GM12878 (cell line): ENCODE data around the gene VPS29. TPM values are rescaled to one million over a fixed set of nuclear protein-coding genes. Genes with fewer than 3 reads are reported as not detected.
A peak's percentile ranks its signal among the peaks of the same experiment; 100 is the strongest.

Source experiments
- ATF3 ChIP-seq: IDR thresholded peaks from 2 replicates; pipeline ENCODE4 v1.6.1; 2011; ENCODE audit warnings: low read depth, mild to moderate bottlenecking, low read length, moderate library complexity, borderline replicate concordance; ENCODE audit errors: extremely low read depth
- BACH1 ChIP-seq: fragments of 450-650 bp; IDR thresholded peaks from 2 replicates; pipeline ENCODE4 v1.6.1; 2017; ENCODE audit warnings: mild to moderate bottlenecking, borderline replicate concordance
- BMI1 ChIP-seq: fragments of 450-650 bp; IDR thresholded peaks from 2 replicates; pipeline ENCODE4 v1.6.1; 2016; ENCODE audit warnings: mild to moderate bottlenecking, moderate library complexity, borderline replicate concordance
- BRCA1 ChIP-seq: IDR thresholded peaks from 2 replicates; pipeline ENCODE4 v1.6.1; 2011; ENCODE audit warnings: low read depth, low read length, improper control_type of control experiment
- CBFB ChIP-seq: IDR thresholded peaks from 2 replicates; pipeline ENCODE4 v1.6.1; 2016; ENCODE audit warnings: antibody characterized with exemption, low read depth
- E4F1 ChIP-seq: fragments of 450-650 bp; IDR thresholded peaks from 2 replicates; pipeline ENCODE4 v1.6.1; 2018; ENCODE audit warnings: borderline replicate concordance, mild to moderate bottlenecking; ENCODE audit not compliant: partially characterized antibody
- IRF3 ChIP-seq: fragments of 450-650 bp; IDR thresholded peaks from 2 replicates; pipeline ENCODE4 v1.6.1; 2014; ENCODE audit warnings: mild to moderate bottlenecking
- IRF5 ChIP-seq: fragments of 450-650 bp; IDR thresholded peaks from 2 replicates; pipeline ENCODE4 v1.6.1; 2017; ENCODE audit warnings: borderline replicate concordance
- JUND ChIP-seq: IDR thresholded peaks from 2 replicates; pipeline ENCODE4 v1.6.1; 2012; ENCODE audit warnings: low read depth, mild to moderate bottlenecking, low read length, improper control_type of control experiment, moderate library complexity
- KAT2A ChIP-seq: conservative IDR thresholded peaks from 2 replicates; pipeline ENCODE4 v1.6.1; 2011; ENCODE audit warnings: low read depth, low read length; ENCODE audit not compliant: control insufficient read depth
- MEF2B ChIP-seq: fragments of 450-650 bp; IDR thresholded peaks from 2 replicates; pipeline ENCODE4 v1.6.1; 2018; ENCODE audit warnings: mild to moderate bottlenecking, moderate library complexity; ENCODE audit not compliant: partially characterized antibody, poor library complexity, severe bottlenecking
- MXI1 ChIP-seq: fragments of 150-350 bp; IDR thresholded peaks from 2 replicates; pipeline ENCODE4 v1.6.1; 2011; ENCODE audit warnings: low read depth, mild to moderate bottlenecking, inconsistent platforms, low read length, improper control_type of control experiment
- NBN ChIP-seq: fragments of 450-650 bp; IDR thresholded peaks from 2 replicates; pipeline ENCODE4 v1.6.1; 2016
- NFXL1 ChIP-seq: fragments of 450-650 bp; IDR thresholded peaks from 2 replicates; pipeline ENCODE4 v1.6.1; 2017; ENCODE audit warnings: antibody characterized with exemption, mild to moderate bottlenecking, borderline replicate concordance
- NFYB ChIP-seq: IDR thresholded peaks from 2 replicates; pipeline ENCODE4 v1.6.1; 2011; ENCODE audit warnings: low read depth, mild to moderate bottlenecking, low read length, improper control_type of control experiment, moderate library complexity; ENCODE audit not compliant: insufficient read depth
- NRF1 ChIP-seq: conservative IDR thresholded peaks from 2 replicates; pipeline ENCODE4 v1.6.1; 2011; ENCODE audit warnings: mild to moderate bottlenecking, low read depth, low read length, improper control_type of control experiment
- PKNOX1 ChIP-seq: fragments of 450-650 bp; IDR thresholded peaks from 2 replicates; pipeline ENCODE4 v1.6.1; 2016; ENCODE audit warnings: mild to moderate bottlenecking
- RAD21 ChIP-seq: IDR thresholded peaks from 2 replicates; pipeline ENCODE4 v1.6.1; 2011; ENCODE audit warnings: mild to moderate bottlenecking, low read depth, low read length, moderate library complexity; ENCODE audit not compliant: insufficient read depth
- SREBF1 ChIP-seq: IDR thresholded peaks from 2 replicates; pipeline ENCODE4 v1.6.1; 2012; ENCODE audit warnings: mild to moderate bottlenecking, low read length
- STAT1 ChIP-seq: fragments of 450-650 bp; conservative IDR thresholded peaks from 2 replicates; pipeline ENCODE4 v1.6.1; 2014; ENCODE audit warnings: antibody characterized with exemption, mild to moderate bottlenecking
- SUPT20H ChIP-seq: IDR thresholded peaks from 2 replicates; pipeline ENCODE4 v1.6.1; 2011; ENCODE audit warnings: low read depth, mild to moderate bottlenecking, low read length, moderate library complexity, borderline replicate concordance; ENCODE audit not compliant: control insufficient read depth
- TAF1 ChIP-seq: IDR thresholded peaks from 2 replicates; pipeline ENCODE4 v1.6.1; 2011; ENCODE audit warnings: mild to moderate bottlenecking, low read depth, low read length, borderline replicate concordance
- TARDBP ChIP-seq: IDR thresholded peaks from 2 replicates; pipeline ENCODE4 v1.6.1; 2016; ENCODE audit warnings: borderline replicate concordance
- YBX1 ChIP-seq: fragments of 450-650 bp; IDR thresholded peaks from 2 replicates; pipeline ENCODE4 v1.6.1; 2016; ENCODE audit warnings: antibody characterized with exemption
- ZNF217 ChIP-seq: fragments of 450-650 bp; IDR thresholded peaks from 2 replicates; pipeline ENCODE4 v1.6.1; 2017; ENCODE audit warnings: antibody characterized with exemption, mild to moderate bottlenecking
- polyA plus RNA-seq, 11 experiments: library from polyadenylated mRNA; depleted of rRNA in 4 of 11; unstranded in 6 of 11; stranded (reverse) in 5 of 11; fragments of >200 nt; fragmentation: Nextera tagmentation in 4 of 11; fragmentation: Illumina TruSeq in 1 of 11; extraction: Ambion mirVana in 4 of 11; extraction: Trizol in 1 of 11; gene quantifications; 1 replicate in 1 of 11; 2 replicates in 10 of 11; pipeline versions ENCODE4 v1.2.1 to v1.2.3, GENCODE V29; 2011 to 2016; ENCODE audit warnings: inconsistent platforms in 2 of 11, missing spikeins in 2 of 11, low read depth in 1 of 11
- total RNA-seq, 4 experiments: library from RNA; depleted of rRNA in 3 of 4; stranded (reverse); fragments of >200 nt in 3 of 4; fragmentation: Illumina TruSeq in 1 of 4; extraction: Trizol in 1 of 4; gene quantifications; 2 replicates each; pipeline versions ENCODE4 v1.2.1 to v1.2.3, GENCODE V29; 2013 to 2021

VPS29 gene
- total and polyA plus RNA-seq, 10 of the 15 experiments (the other 5 are each of a cell fraction or from before 2014, with no cell fraction given), result 65.3 to 405 (median 206) TPM

GRCh38 chr12:110449799-110450497 lies 52.0 kb downstream of the VPS29 start, which contains the start of gene ARPC3 (continued):
- TF ChIP-seq MXI1, result no peak; the same call in 1 of the 2 replicates
- no peak for TF ChIP-seq ZNF217
- TF ChIP-seq IRF5, result no peak
- no peak for TF ChIP-seq KAT2A
- TF ChIP-seq NRF1, result no peak
- TF ChIP-seq RAD21, result peak; percentile 93
- TF ChIP-seq SREBF1, result no peak
- TF ChIP-seq BMI1, result no peak
- no peak for TF ChIP-seq NFXL1
- peak; percentile 54; the same call in 1 of the 2 replicates for TF ChIP-seq BACH1
- TF ChIP-seq JUND, result no peak
- peak; percentile 93 for TF ChIP-seq E4F1
- no peak; the same call in 1 of the 2 replicates for TF ChIP-seq TARDBP
- TF ChIP-seq IRF3, result no peak
- peak; percentile 81 for TF ChIP-seq TAF1
- TF ChIP-seq BRCA1, result no peak
- TF ChIP-seq MEF2B, result no peak
- no peak for TF ChIP-seq NFYB
- no peak for TF ChIP-seq SUPT20H
- no peak for TF ChIP-seq STAT1
- TF ChIP-seq PKNOX1, result no peak; the same call in 1 of the 2 replicates
- TF ChIP-seq ATF3, result no peak
- TF ChIP-seq YBX1, result no peak
- TF ChIP-seq NBN, result peak; percentile 82
- TF ChIP-seq CBFB, result no peak
